A673 (cell line): Measurements from ENCODE around the gene DENND5A. TPM values are rescaled to one million over a fixed set of nuclear protein-coding genes. Genes with fewer than 3 reads are reported as not detected.

Experiments
- BruUV-seq: library from RNA; stranded (reverse); fragments of 400-500 nt; replicated peaks from 2 replicates; lab custom pipeline; 2021; lab: Mats Ljungman, UMichigan
- CTCF ChIA-PET: fragments of 300-600 bp; sonication (Branson Sonifier 250); formaldehyde crosslinking; loops from one replicate; lab custom pipeline; 2022; ENCODE audit warnings: antibody characterized with exemption; lab: Charles Lee
- POLR2A ChIA-PET: fragments of 300-600 bp; sonication (Branson Sonifier 250); formaldehyde crosslinking; loops from one replicate; lab custom pipeline; 2022; ENCODE audit warnings: antibody characterized with exemption; ENCODE audit not compliant: low non-redundant PET; lab: Charles Lee
- DNase-seq: peaks from one replicate; pipeline ENCODE4 v3.0.0-alpha.2; 2015; ENCODE audit warnings: low spot score
- H3K27ac ChIP-seq: fragments of 200-600 bp; sonication (generic); 2 replicates; pipeline ENCODE4 v1.5.1; 2016; ENCODE audit warnings: mixed run types, low read depth, mild to moderate bottlenecking, mixed read lengths, antibody characterized with exemption, low read length; ENCODE audit not compliant: poor library complexity, severe bottlenecking
- H3K27me3 ChIP-seq: fragments of 200-600 bp; sonication (generic); replicated peaks from 2 replicates; pipeline ENCODE4 v1.6.1; 2017; ENCODE audit warnings: mixed run types, low read depth, mild to moderate bottlenecking, mixed read lengths, antibody characterized with exemption, low read length; ENCODE audit not compliant: insufficient read depth, poor library complexity
- H3K36me3 ChIP-seq: fragments of 200-600 bp; sonication (generic); 2 replicates; pipeline ENCODE4 v1.6.1; 2016; ENCODE audit warnings: mixed run types, mild to moderate bottlenecking, mixed read lengths, antibody characterized with exemption, low read length; ENCODE audit not compliant: insufficient read depth, poor library complexity, severe bottlenecking
- H3K4me1 ChIP-seq: fragments of 200-600 bp; sonication (generic); 2 replicates; pipeline ENCODE4 v1.6.1; 2017; ENCODE audit warnings: mixed run types, mild to moderate bottlenecking, mixed read lengths, antibody characterized with exemption, low read length; ENCODE audit not compliant: insufficient read depth, poor library complexity, severe bottlenecking
- H3K4me3 ChIP-seq: fragments of 200-600 bp; sonication (generic); 2 replicates; pipeline ENCODE4 v1.5.1; 2016; ENCODE audit warnings: low read depth, mixed run types, mild to moderate bottlenecking, mixed read lengths, low read length; ENCODE audit not compliant: poor library complexity, severe bottlenecking
- H3K9me3 ChIP-seq: fragments of 200-600 bp; sonication (generic); 2 replicates; pipeline ENCODE4 v1.6.1; 2016; ENCODE audit warnings: mixed run types, low read depth, mild to moderate bottlenecking, mixed read lengths, antibody characterized with exemption, low read length; ENCODE audit not compliant: poor library complexity, severe bottlenecking
- EZH2 ChIP-seq: fragments of 200-600 bp; sonication (generic); IDR thresholded peaks from 2 replicates; pipeline ENCODE4 v1.6.1; 2017; ENCODE audit warnings: borderline replicate concordance, low read depth, mild to moderate bottlenecking, mixed read lengths, antibody characterized with exemption, low read length; ENCODE audit not compliant: poor library complexity, severe bottlenecking
- intact Hi-C: fragments of 100-400 bp; cut with micrococcal nuclease; formaldehyde crosslinking; loops from one replicate; pipeline ENCODE4 v1.10.0; 2022; ENCODE audit not compliant: unreplicated experiment
- total RNA-seq: library from RNA; stranded (reverse); gene quantifications from 2 replicates; pipeline ENCODE4 v1.2.3, GENCODE V29; 2021
- TF ChIP-seq, protein P1 (sequence below): fragments of 300-800, 200-600 bp; sonication (generic); conservative IDR thresholded peaks from 2 replicates; pipeline ENCODE4 v1.5.1; 2017; ENCODE audit warnings: low read depth, mild to moderate bottlenecking, antibody characterized with exemption, low read length, moderate library complexity, mixed read lengths

The DENND5A gene
- total RNA-seq, 1 experiment from 2014 or later = 65.4 TPM

DNA sequence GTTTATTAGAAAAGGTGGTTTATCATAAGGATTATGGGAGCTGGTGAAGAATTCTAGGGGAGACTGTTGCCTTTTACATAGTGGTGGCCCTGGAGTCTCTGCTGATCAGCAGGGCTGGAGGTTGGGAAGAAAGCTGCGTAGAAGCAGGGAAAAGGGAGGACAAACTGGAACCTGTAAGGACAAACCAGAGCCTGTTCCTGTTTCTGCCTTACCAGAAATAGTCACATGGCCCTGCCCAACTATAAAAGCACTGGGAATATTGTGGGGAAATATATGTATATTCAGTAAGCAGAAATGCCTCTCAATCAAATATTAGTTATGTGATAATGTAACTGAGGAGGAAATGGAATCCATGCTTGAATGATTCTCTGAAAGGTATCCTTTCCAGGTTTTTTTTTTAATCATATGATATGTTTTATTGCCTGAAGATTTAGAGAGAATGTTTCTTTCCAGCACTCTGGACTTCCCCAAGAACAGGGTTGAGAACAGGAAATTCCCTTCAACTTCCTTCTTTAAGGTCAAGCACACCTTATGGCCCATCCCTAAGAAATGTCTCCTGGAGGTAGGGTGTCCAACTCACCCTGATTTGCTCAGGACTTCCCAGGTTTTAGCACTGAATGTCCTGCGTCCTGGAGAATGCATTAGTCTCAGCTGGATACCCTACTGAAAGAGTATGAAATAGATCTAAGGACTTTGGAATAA is 139.8 kb downstream of the DENND5A start:
- BruUV-seq = no TSS peak
- intact Hi-C loops = no loop called here
- Histone ChIP-seq H3K4me3 (no peak overlapping the region), H3K4me1 (no peaks in the 10 kb centered on the region), H3K9me3 (no peaks in the 10 kb centered on the region), H3K36me3 (no peaks in the 10 kb centered on the region), H3K27ac (no peak overlapping the region), H3K27me3 (no peaks in the 10 kb centered on the region)
- POLR2A ChIA-PET = no interaction called here
- CTCF ChIA-PET = interaction anchor here (1.2 kb wide), 1 partner anchor 12 kb away, joined by 4 read pairs; no protein-coding TSS in a partner anchor
- DNase-seq = no peak
- TF ChIP-seq, protein P1, sequence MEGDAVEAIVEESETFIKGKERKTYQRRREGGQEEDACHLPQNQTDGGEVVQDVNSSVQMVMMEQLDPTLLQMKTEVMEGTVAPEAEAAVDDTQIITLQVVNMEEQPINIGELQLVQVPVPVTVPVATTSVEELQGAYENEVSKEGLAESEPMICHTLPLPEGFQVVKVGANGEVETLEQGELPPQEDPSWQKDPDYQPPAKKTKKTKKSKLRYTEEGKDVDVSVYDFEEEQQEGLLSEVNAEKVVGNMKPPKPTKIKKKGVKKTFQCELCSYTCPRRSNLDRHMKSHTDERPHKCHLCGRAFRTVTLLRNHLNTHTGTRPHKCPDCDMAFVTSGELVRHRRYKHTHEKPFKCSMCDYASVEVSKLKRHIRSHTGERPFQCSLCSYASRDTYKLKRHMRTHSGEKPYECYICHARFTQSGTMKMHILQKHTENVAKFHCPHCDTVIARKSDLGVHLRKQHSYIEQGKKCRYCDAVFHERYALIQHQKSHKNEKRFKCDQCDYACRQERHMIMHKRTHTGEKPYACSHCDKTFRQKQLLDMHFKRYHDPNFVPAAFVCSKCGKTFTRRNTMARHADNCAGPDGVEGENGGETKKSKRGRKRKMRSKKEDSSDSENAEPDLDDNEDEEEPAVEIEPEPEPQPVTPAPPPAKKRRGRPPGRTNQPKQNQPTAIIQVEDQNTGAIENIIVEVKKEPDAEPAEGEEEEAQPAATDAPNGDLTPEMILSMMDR = no peak

DNA sequence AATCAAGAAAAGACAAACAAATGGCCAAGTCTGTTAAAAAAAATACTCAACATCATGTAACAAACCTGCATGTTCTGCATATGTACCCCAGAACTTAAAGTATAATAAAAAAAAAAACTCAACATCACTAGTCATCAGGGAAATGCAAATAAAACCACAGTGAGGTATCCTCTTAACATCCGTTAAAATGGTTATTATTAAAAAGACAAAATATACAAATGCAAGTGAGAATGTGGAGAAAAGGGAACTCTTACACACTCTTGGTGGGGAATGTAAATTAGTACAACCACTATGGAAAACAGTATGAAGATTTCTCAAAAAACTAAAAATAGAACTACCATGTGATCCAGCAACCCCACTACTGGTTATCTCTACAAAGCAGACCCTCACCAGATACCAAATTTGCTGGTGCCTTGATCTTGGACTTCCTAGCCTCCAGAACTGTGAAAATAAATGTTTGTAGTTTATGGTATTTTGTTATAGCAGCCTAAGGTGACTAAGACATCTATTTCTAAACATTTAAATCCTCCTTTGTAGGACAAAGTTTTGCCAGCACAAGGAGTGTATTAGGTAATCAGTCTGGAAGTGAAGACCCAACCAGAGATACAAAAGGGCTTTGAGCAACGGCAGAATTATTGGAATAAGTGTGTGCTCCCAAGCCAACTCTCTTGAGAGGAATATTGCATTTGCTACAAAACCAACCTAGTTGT is 141.4 kb downstream of the DENND5A start:
- Histone ChIP-seq H3K4me1 (no peaks in the 10 kb centered on the region), H3K27ac (no peak overlapping the region), H3K9me3 (no peaks in the 10 kb centered on the region), H3K36me3 (no peaks in the 10 kb centered on the region), H3K4me3 (no peak overlapping the region), H3K27me3 (no peaks in the 10 kb centered on the region)
- intact Hi-C loops = no loop called here
- ChIA-PET POLR2A (no interaction called here), CTCF (interaction anchor here (1.2 kb wide), 1 partner anchor 14 kb away, joined by 4 read pairs; no protein-coding TSS in a partner anchor)
- TF ChIP-seq EZH2 = no peak
- TF ChIP-seq, protein P1 = no peak
- no TSS peak for BruUV-seq
- DNase-seq = no peak

DNA sequence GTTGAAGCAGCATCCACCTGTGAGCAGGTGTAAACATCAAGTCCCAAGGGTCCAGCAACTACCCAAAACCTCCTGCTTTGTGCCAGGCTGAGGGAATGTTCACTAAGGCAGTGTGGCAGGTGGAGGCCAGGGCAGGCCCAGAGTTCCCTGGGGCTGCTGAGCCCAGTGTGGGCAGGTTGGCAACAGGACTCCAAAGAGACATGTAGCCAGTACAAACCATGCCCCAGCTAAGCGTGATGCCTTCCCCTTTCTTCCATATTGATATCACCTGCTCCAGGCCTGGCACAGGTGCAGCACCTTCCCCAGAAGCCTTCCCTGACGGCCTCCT is 143.7 kb downstream of the DENND5A start:
- Histone ChIP-seq H3K27ac (no peak overlapping the region), H3K36me3 (no peaks in the 10 kb centered on the region), H3K9me3 (no peaks in the 10 kb centered on the region), H3K4me1 (no peaks in the 10 kb centered on the region), H3K27me3 (no peaks in the 10 kb centered on the region), H3K4me3 (no peak overlapping the region)
- TF ChIP-seq EZH2 = no peak
- TF ChIP-seq, protein P1 = no peak
- intact Hi-C loops = no loop called here
- ChIA-PET CTCF (no interaction called here), POLR2A (no interaction called here)
- BruUV-seq = no TSS peak
- no peak for DNase-seq
